ENCODE results near the gene OPALIN.

DNA sequence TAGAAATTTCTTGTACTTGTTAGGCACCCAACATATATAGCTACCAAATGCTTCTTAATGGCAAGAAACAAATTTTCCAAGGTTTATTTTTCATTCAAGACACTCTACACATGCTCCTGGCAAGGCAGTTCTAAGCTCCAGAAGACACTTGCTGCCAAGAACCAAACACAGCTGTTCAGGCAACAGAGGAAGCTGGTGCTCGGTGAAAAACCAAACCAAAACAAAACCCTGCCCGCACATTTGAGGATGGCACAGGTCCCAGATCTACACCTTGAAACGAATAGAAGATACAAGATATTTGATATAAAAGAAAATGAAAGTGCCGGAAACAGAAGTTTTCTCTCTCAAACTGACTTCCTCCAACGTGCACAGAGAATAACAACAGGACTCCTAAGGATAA is 59.4 kb downstream of the OPALIN start:
- no peak for TF ChIP-seq FOXM1 (IDR thresholded peaks at IDR 0.05; ENCODE audit: low read depth, low read length)
- TF ChIP-seq, protein P1, sequence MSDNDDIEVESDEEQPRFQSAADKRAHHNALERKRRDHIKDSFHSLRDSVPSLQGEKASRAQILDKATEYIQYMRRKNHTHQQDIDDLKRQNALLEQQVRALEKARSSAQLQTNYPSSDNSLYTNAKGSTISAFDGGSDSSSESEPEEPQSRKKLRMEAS (IDR thresholded peaks at IDR 0.05; ENCODE audit: low read depth, low read length) = no peak

Data from GM12878 (cell line).